ENCODE measurements around the gene ARMCX2.
"Not testable (repeated sequence)": the region's sequence is repeated elsewhere in the genome, so short reads cannot be mapped to it uniquely, and the experiment has no call there.

Gene ARMCX2

GRCh38 chrX:101659601-101660063, at the start of gene ARMCX2:
Gene ARMCX2, minus strand, starts transcription at chrX:101659850. Its CDS starts 2,262 bp downstream, at chrX:101657588.
- peak; percentile 1 for DNase-seq

GRCh38 chrX:101709384-101709783, 49.7 kb upstream of the ARMCX2 start:
- no peak for DNase-seq

GRCh38 chrX:101708163-101708562, 48.5 kb upstream of the ARMCX2 start:
- no peak for DNase-seq

GRCh38 chrX:101693476-101693875, 33.8 kb upstream of the ARMCX2 start:
- DNase-seq: no peak

- no peak for DNase-seq
Observed at GRCh38 chrX:101691835-101692234, 32.2 kb upstream of the ARMCX2 start.

DNA sequence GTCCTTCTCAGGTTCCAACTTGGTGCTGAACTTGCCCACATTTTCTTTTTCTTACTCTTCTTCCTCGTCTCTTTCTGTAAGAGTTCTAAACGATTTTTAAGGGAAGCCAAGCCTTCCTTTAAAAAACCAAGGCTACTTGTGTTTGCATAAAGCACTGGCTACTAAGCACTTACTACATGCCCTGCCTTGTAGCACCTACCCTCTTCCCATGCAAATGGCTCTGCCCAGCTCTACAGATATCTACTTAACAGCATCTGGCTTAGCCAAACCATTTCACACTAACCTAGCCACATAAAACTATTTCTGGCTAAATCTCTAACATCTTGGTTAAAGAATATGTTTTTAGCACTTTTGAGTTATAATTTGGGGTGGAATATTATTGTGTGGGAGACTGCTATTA, 26.9 kb upstream of the ARMCX2 start:
- no peak for DNase-seq

GRCh38 chrX:101685923-101686322, 26.3 kb upstream of the ARMCX2 start:
- DNase-seq: no peak

- DNase-seq: no peak
Observed at GRCh38 chrX:101682723-101683122, 23.1 kb upstream of the ARMCX2 start.

DNA sequence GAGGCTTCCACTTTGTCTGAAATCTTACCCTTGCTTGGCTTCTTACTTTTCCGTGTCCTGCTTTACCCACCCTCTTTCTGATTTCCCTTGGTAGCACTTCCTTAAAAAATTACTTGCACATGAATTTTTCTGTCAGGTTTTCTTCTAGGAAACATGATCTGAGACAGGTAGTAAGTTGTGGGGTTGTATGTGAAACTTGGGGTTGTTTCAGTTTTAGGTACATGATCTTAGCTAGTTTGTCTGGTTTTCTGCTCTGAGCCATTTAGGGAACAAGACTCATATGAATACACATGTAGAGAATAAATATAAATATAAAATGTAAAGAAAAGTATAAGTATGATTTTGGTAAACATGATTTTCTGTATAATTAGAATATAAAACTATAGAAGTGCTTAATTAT, 17.4 kb upstream of the ARMCX2 start:
- no peak for DNase-seq

DNA sequence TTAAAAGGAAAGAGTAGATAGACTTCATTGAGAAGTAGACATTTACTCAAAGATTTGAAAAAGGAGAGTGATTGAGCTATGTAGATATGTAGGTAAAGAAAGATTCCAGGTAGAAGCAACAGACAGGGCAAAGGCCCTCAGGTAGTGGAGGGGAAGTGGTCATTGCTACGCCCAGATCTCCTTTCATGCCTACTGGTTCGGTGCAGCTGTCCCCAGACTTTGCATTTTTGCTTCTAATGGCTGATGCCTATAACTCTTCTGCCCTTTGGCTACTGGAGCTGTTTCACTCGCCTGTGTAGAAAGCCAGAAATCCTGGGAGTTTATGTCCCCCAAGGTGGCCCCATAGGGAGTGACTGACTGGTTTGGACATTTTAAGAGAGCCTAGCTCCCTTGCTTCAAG, 16.9 kb upstream of the ARMCX2 start:
- DNase-seq: no peak

- no peak for DNase-seq
Observed at GRCh38 chrX:101668143-101668542, 8.5 kb upstream of the ARMCX2 start.

DNA sequence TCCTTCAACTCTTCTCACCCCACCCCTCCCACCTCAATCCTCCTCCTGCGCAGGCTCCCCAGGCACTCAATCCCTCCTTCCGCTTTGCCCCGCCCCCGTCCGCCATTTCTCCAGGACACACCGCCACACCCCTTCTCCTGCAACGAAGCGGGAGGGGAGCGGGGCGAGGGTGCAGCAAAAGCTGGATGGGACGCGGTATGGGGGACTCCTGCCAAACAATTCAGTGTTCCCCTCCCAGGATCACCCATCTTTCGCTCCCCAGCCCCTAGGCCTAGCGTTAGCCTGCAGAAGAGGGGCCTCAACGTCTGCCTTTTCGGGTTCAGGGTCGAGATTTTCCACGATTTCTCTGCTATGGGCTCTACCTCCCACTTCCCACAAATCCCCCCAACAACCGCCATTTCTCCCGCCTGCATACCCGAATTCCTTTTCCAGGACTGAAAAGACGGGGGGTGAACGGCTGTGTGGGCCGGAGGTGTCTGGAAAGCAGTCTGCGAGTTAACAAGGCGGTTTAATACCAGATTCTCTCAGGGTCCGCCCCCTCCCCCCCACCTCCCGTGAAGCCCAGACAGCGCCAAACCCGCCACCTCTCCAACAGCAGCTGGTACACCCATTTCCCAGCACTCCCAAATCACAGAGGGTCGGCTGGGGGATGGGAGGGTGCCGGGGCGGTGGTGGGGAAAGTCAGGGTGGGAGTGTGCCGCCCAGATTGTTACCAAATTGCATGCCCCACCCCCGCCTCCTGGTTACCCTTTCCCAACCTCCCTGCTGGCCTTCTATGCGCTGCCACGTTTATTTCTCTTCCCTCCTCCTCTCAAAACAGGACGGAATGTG, 774 bp downstream of the ARMCX2 start:
- no peak for DNase-seq

DNA sequence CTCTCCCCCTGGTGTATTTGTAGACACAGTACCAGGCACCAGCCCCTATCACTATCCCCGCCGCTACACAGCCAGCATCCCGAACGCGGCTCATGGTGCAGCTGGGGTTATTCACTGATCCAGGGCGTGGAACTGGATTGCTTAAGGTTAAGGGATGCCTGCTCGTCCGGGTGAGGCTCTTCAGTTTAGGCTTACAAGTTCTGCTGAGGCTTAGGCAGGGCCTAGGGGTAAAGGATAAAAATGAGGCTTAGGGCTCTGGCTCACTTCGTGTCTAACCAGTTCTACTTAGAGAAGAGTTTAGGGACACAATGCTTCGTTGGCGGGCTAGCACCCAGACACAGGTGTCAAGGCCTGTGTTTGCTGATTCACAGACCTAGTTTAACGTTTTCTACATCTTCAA, 2.2 kb downstream of the ARMCX2 start:
- DNase-seq: no peak

GRCh38 chrX:101656817-101657216, 2.8 kb downstream of the ARMCX2 start:
- DNase-seq: no peak

DNA sequence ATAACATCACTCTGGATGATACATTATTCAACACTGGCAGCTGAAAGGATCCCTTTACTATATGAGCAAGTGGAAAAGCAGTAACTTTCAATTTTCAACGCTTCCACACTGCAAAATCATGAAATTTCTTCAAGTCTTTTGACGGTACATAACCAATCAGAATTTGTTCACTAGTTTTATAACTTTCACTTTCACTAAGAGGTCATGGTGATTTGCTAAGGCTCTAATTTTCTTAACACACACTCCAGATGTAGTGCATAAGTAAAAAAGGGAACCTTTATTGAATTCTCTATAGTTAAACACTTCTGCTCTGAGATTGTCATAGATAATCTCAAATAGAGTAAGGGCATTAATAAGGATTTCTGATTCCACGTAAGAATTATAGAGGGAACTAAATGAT, 4.1 kb downstream of the ARMCX2 start:
- DNase-seq: no peak

DNA sequence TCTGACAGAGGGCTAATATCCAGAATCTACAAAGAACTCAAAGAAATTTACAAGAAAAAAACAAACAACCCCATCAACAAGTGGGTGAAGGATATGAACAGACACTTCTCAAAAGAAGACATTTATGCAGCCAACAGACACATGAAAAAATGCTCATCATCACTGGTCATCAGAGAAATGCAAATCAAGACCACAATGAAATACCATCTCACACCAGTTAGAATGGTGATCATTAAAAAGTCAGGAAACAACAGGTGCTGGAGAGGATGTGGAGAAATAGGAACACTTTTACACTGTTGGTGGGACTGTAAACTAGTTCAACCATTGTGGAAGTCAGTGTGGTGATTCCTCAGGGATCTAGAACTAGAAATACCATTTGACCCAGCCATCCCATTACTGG, 11.9 kb downstream of the ARMCX2 start:
- DNase-seq: not testable (repeated sequence)

DNA sequence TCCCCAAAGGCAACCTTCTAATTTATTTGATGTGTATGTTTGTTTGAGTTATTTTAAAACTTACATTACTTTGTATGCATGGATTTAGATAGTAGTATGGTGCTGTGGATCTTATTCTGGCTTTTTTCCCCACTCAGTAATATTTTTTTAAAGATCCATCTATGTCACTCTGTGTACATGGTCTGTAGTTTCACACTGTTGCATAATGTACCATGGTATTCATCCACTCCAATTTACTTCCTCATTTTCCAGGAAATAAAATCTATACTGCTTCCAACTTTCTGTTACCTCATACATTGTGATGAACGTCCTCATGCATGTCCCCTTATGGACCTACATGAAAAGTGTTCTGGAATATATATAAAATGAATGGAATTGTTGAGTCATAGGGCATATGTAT, 17.6 kb downstream of the ARMCX2 start:
- DNase-seq: no peak

DNA sequence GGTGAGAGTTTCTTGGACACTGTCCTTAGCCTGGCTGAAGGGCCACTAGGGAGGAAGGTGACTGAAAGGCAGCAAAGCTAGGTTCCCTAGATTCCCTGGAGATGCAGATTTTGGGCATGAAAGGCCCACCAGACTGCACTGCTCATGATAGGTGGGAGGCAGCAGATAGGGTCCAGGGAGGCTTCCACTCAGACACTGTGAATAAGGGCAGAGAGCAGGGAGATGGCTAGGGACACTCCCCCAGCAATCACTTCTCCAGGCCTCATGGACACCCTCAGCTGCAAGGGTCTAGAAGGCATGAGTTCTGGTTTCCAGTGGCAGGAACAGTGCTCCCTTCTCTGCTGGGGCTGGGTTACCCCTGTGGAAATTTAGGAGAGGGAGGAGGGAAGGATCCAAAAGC, 20.1 kb downstream of the ARMCX2 start:
- DNase-seq: no peak

DNA sequence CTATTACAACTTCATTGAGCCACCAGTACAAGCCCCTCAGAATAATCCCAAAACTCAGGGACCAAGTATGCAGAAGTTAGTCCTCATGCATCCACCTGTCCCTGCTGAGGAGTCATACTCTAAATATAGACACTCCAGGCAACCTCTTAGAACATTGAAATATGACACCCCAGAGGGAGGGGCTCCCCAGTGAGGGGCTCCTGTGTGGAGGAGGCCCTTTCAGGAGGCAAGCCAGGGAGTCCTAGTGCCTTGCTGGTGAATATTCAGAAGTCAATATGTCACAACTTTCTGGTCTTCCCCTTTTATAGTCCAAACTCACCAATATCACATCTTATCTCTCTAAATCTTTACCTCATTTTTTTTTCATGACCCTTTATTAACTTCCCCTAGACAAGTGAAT, 40.3 kb downstream of the ARMCX2 start:
- peak; percentile 1 for DNase-seq

- peak; percentile 20 for DNase-seq
Observed at GRCh38 chrX:101617211-101618191, 42.1 kb downstream of the ARMCX2 start, which contains the start of gene ARMCX6. Gene ARMCX6, minus strand, starts transcription at chrX:101618000. Its CDS starts 1,380 bp downstream, at chrX:101616620.

GRCh38 chrX:101605728-101606127, 53.9 kb downstream of the ARMCX2 start:
- no peak for DNase-seq

All from SHP77 treated with DMSO at 0.1 percent for 48 hours (cell line).